HUDEP-2 (cell line): ENCODE results near the gene NRP1.
"Not testable (repeated sequence)": the region's sequence is repeated elsewhere in the genome, so short reads cannot be mapped to it uniquely, and the experiment has no call there.

Experiments used
- DNase-seq, 76 experiments: peaks; one replicate each; lab custom pipeline; 2025; ENCODE audit not compliant: unreplicated experiment in 76 of 76; lab: John Stamatoyannopoulos, UW

Gene NRP1

DNA sequence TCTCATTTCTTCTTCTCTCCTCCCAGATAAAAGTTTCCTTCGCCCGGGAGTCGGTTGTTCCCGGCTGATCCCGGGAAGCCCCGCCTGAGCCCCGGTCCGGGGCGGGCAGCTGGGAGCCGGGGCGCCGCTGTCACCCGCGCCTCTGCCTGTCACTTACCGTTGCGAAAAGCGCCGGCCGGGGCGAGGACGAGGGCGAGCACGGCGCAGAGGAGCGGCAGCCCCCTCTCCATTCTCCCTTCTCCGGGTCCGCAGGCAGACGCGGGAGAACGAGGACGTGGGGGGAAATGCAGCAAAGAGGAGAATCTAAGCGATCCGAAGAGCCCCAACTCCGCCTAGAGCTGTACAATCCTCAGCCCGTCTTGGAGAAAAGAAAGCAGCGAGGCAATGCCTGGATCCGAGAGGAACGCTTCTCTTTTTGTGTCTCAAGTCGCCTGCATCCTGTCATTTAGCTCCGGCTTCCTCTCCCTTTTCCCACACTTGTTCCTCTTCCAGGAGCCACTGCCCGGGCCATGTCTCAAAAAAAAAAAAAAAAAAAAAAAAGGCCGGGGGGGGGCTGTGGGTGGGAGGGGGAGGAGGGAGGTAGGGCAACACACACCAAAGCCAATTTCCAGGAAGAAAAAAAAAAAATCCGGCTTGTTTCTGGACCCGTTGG, at the start of gene NRP1:
NRP1 (minus strand) TSS at position 515 of the 652 bp plus-strand sequence; CDS start at position 230, 285 bp downstream.
- no peak for DNase-seq

DNA sequence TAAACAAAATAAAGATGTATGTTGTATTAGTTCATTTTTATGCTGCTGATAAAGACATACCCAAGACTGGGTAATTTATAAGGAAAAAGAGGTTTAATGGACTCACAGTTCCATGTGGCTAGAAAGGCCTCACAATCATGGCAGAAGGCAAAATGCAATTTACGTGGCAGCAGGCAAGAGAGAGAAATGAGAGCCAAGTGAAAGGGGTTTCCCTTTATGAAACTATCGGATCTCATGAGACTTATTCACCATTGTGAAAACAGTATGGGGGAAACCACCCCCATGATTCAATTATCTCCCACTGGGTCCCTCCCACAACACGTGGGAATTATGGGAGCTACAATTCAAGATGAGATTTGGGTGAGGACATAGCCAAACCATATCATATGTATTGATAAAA, 49.7 kb upstream of the NRP1 start:
- not testable (repeated sequence) for DNase-seq

DNA sequence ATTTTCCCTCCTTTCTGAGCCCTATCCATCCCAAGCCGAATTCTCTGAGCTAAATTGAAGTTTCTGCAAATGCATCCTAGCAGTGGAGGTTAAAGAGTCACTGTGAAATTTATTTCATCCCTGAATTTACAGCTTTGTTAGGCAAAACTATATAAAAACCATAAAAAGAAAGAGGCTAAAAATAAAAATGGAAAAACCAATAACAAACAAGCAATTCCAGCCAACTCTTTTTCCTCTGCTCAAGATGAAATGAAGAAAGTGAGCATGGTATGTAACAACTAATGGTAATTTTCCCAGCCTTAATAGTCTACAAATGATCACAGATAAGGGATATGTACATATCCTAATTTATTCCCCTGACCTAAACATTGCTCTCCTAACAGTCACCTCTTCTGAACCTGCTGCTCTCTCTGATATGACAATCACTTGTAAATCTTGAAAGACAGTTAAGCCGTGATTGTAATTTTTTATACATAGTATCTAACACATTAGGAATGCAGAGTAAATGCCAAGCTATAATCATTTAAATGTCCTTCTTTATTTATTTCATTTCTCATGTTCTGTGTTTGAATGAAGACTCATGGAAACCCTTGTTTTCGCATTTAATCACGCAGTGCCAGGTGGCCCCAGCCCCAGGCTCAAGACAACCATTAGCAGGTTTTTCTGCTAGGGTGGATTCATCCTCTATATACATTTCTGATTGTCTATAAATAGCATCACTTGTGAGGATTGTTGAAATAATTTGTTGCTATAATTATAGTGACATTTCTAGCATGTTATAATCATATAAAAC, 48.6 kb upstream of the NRP1 start:
- no peak for DNase-seq

DNA sequence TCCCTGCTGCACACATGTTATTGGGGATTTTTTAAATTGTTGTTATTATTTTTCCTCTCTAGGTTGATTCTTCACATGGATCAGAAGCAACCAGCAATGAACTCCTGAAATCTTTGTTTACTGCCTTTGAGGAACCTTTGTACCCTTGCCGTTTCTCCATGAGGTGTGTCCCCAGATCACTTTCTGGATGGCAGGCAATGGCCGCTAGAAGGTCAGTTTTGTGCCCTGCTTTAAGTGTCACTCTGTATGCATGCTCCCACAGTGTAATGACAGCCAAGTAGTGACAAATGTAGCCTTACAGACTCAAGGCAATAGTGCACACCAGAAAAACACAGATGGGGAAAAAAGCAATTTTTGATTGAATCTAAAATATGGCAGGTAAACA, 47.7 kb upstream of the NRP1 start:
- DNase-seq, result no peak

DNA sequence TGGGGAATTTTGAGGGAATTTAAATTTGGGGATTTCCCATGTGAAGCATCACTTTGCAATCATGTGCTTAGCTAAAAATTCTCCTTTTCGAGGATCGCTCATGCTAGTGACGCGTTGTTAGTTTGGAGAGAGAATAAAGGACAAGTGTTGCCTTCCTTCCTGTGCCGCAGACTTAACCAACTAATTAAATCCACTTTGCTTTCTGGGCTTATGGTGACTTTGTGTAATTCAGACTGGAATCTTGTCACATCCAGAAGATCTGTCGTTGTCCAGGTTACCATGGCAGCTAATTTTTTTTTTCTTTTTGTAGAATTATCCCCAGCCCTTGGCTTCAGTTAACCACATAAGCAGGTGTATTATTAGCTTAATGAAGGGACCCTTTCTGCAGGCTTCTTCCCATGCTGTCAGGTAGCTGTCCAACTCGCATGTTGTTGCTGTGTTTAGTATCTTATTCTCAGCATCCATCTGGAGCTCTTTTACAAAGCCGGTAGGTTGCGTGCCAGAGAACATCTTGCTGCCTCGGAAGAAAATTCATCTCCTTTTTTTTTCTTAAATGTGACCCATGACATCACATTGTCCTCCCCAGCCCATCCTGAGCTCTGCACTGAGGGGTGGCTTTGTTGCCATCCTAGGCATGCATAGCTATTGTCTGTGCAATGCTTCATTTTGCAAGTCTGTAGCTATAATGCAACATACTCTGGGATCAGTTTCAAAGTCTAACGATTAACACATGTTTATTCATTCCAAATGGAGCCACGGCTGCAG, 47.2 kb upstream of the NRP1 start:
- no peak for DNase-seq

DNA sequence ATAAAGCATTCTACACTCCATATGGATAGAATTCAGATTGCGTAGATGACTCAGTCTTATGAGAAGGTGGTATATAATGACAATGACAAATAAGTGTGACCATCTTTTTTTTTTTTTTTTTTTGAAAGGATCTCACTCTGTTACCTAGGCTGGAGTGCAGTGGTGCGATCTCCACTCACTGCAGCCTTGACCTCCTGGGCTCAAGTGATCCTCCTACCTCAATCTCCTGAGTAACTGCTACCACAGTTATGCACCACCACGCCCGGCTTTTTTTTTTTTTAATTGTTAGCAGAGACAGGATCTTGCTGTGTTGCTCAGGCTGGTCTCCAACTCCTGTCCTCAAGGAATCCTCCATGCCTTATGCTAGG, 43.2 kb upstream of the NRP1 start:
- no peak for DNase-seq

DNA sequence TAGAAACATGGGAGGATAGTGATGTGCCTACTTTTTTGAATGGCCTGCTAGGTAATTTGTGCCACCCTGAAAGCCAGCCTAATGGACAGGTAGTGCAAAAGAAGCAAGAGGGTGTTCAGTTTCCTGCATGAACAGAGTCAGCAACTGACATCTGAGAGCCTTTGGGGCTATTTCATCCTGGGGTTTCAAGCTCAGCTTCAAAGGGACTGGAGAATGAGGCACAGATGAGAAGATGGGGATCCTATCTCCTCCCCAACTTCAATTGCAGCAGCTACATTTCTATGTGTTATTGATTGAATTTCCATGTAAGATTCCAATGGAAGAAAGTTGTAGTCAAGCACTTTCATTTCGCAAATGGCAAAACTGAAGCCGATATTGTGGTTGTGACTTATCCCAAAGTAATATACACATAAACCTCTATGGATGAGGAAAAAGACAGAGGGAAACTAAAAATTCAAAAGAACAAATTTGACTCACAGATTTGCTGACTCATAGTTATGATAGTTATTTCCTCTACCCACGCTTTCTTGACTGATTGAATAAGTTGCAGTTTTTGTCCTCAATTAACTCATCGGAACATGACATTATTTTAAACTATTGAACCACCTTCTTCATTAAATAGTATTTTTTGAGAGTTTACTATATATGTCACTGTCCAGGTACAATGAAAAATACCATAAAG, 42.6 kb upstream of the NRP1 start:
- no peak for DNase-seq

DNA sequence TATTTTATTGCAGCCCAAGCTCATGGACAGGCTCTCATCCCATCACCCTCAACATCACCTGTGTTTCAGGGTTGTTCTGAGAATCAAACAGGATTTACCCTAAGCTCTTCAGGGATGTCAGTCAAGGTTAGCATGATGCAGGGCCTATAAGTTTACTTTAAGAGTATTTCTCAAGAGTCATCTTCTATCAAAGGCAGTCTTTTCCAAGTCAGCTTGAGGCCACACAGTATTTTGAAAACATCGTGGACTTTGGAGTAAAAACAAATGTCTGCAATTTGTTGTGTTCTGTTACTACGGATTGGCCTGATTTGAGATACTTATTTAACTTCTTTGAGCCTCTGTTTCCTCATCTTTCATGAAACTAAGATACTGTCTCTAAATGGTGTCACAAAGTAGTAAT, 42.0 kb upstream of the NRP1 start:
- no peak for DNase-seq

DNA sequence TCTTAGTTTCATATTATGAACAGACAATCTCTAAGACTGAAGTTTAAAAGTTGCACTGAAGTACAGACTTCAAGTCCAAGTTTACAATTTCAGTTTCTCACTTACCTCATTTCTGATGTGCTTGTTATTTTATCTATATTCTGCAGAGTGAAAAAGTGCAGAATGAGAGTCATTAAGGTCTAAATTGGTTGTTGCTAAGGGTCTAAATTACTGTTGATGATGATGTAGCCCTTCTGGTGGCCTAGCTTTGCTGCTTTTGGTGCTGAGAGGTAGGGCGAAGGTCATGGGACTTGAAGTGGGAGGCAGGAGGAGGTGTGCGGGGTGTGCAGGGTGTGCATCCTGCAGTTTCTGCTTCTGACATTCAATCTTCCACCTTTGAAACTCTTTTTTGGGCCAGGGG, 38.8 kb upstream of the NRP1 start:
- no peak for DNase-seq

DNA sequence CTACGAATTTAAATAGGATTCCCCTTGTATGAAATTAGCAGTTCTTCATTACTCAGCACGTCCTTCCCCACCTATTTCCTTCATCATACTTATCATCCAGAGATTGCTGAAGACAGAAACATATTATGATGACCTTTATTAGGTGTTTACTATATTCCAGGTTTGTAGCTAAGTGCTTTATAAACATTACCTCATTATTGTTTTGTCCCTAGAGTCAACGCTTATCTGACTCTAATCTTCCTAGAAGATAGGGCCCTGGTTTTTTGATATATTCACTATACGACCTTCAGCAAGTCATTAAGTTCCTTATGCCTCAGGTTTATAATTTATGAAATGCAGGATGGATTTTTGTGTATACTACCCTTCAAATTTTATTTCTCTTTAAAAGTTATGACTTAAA, 36.8 kb upstream of the NRP1 start:
- no peak for DNase-seq

DNA sequence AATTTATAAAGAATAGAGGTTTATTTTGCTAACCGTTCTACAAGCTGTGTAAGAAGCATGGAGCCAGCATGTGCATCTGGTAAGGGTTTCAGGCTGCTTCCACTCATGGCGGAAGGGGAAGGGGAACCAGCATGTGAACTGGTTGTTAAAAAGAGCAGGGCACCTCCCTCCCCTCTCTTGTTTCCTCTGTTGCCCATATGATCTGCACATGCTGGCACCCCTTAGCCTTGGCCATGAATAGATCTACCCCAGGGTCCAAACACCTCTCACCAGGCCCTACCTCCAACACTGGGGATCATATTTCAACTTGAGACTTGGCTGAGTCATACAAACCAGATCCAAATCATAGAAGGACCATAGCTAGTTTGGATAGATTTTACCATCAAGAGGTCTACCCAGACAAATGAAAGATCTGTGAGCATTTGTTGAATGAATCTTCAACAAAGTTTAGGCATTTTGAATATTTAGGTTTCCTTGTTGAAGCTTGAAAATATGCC, 36.0 kb upstream of the NRP1 start:
- no peak for DNase-seq

DNA sequence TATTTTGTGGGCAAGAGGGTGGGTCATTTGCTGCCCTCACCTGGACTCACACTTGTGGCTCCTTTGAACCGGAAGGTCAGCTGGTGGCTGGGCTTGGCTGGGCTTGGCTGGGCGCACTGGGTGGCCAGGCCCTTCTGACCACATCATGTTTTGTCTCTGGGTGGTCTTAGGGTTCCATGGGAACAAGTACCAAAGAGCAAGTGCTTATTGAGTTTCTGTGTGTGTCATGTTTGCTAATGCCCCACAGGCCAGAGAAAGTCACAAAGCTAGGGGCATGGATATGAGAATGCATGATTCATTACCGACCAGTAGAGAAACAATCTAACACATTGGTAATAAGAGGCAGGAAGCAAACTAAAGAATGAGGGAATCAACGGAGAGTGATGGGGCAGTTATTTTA, 33.6 kb upstream of the NRP1 start:
- DNase-seq, result no peak

DNA sequence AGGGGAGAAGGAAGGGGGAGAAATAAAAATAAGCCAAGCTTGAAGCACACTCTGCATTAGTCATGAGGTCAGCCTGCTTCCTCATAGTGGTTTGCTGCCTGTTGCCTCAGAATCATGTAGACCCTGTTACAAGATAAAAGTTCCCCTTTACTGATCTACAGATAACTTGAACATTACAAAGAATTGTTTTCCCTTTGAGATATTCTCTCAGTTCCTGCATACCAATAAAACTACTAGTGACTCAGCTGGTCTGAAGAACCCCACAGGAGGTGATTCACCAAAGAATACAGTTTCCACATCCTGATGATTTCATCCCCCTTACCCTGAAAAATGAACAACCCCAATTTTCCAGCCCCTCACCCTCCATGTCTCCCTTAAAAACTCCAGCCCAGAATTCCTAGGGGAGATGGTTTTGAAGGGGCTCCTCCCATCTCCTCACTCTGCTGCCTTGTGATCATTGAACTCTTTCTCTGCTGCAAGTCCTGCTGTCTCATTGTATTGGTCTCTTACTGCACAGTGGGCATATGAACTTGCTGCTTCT, 31.5 kb upstream of the NRP1 start:
- no peak for DNase-seq

DNA sequence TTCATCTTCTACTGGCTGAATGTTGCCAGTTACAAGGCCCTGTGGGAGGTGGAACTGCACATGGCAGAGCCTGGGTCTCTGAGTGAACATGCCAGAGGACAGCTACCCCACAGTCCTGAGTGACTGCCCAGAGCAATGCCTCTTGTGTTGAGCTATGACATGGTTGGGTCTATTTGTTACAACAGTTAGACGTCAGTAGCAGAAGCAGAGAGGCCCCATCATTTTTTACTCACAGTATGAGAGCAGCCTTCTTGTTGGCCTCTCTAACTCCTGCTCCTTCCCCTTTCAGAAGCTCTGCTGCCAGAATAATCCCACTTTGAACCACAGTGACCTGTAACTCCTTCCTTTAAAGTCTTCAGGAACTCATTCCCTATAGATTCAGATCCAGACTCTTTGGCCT, 30.8 kb upstream of the NRP1 start:
- no peak for DNase-seq

DNA sequence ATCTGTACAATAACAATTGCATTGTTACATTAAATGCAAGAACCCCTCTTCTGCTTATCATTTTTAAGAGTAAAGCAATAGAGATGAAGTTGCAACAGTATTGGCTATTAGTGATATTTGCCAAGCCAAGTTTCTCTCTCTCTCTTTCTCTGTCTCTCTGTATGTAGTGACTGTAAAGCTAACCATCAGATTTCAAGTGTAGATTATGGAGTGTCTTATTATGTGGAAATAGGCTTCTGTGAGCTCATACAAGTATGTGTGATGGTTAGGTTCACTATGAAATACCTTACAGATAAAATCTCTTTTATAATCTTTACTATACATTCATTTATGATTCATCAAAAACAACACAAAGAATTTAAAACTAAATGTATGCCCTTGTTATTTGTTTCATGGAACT, 28.6 kb upstream of the NRP1 start:
- no peak for DNase-seq

DNA sequence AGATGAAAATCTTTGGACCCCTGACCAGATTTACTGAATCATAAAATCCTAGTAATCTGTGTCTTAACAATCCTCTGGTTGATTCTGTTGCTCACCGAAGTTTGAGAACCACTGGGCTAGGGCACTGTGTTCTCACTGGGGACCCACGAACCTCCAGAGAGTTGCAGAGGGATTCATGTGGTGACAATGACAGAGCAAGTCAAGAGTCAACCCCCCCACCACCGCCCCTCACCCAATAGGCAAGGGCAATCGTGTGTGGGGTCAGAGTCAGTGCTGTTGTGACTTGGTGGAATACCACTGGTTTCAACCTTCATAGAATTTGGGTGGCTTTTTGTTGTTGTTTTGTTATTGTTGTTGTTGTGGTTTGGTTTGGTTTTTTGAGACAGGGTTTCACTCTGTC, 23.5 kb upstream of the NRP1 start:
- DNase-seq, result no peak

DNA sequence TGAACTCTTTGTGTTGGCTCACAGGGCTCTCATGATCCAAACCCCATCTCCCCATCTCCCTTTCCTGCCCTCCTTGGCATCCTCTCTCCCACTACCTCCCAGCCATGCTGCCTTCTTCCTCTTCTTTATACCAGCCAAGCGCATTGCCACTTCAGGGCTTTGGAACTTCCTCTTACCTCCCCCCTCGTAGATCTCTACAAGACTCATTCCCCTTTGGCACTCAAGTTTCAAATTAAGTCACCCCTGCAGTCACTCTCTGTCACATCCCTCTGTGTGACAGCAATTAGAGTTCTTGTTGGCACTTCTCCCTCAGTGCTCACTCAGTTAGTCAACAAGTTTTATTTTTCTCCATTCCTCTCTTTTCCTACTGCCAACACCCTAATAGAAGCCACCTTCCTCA, 20.8 kb upstream of the NRP1 start:
- DNase-seq, result no peak

DNA sequence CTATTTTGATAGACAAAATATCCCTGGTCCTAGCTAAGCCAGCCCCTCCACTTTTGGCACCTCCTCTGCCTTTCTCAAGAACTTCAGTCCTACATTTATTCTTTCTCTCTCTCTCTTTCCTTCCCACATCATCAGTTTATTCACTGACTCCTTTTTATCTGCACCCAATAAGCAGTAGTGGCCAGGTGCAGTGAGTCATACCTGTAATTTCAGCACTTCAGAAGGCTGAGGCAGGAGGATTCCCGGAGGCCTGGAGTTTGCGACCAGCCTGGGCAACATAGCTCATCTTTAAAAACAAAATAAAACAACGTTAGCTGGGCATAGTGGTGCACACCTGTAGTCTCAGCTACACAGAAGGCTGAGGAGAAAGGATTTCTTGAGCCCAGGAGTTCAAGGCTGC, 19.4 kb upstream of the NRP1 start:
- DNase-seq, result no peak

DNA sequence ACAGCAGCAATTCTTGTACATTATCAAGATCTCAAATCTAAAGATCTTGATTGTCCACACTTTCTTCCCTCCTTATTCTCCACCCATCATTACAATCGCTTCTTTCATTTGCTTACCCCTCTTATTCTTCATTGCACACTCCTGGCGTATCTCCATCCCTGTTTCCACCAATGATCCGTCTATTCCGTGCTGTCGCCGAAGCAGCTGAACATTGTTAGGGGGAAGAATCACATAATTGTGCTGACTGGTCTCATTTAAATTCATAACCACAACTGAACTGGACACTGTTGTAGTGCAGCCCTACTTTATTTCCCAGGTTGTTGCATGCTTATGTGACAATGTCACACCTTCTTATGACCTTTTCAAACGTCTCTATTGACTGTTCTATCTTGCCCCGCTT, 18.9 kb upstream of the NRP1 start:
- no peak for DNase-seq

DNA sequence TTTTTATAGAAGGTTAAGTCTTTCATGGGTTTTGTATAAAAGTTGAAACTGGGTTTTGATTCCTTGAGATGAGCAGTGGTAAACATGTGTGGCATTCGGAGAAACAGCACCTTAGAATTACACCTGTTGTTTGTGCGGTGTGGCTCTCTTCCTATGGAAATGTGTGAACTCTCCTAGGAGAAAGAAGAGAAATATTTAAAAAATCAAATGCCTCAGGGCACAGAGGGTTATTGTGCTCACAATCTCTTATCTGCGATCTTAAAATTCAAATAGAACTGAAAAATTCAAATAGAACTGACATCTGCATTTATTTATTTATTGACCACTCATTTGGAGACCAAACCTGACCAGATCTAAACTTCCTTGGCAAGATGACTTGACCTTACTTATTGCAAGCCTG, 18.1 kb upstream of the NRP1 start:
- no peak for DNase-seq

DNA sequence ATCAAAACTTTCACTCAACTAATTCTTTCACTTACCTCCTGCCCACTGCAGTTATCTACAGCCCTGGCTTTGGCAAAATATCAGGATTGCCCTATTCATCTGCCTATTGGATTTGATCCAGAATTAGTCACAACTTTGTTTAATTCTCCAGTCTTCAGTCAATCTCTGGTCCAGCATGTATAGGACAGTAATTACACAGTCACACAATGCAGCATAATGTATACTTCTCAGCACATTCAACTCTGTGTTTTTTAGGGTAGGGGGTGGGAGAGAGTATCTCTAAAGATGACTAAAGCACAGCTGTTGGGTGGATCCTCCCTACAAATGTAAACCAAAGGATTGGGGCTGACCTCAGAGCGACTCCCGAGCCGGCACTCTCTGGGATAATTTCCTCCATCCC, 17.7 kb upstream of the NRP1 start:
- no peak for DNase-seq
